GM10847 (cell line): ENCODE data around the gene SLC1A1.

Experiments used
- POLR2A ChIP-seq: IDR thresholded peaks from 2 replicates; pipeline ENCODE4 v1.6.1; 2011; ENCODE audit not compliant: insufficient read length; ENCODE audit errors: extremely low read depth

SLC1A1 gene

GRCh38 chr9:4617752-4618151 is 127.5 kb downstream of the SLC1A1 start:
- no peak for TF ChIP-seq POLR2A

- no peak for TF ChIP-seq POLR2A
Measured at GRCh38 chr9:4618700-4619099, 128.4 kb downstream of the SLC1A1 start.

- no peak for TF ChIP-seq POLR2A
Measured at GRCh38 chr9:4620057-4620765, 129.9 kb downstream of the SLC1A1 start.

DNA sequence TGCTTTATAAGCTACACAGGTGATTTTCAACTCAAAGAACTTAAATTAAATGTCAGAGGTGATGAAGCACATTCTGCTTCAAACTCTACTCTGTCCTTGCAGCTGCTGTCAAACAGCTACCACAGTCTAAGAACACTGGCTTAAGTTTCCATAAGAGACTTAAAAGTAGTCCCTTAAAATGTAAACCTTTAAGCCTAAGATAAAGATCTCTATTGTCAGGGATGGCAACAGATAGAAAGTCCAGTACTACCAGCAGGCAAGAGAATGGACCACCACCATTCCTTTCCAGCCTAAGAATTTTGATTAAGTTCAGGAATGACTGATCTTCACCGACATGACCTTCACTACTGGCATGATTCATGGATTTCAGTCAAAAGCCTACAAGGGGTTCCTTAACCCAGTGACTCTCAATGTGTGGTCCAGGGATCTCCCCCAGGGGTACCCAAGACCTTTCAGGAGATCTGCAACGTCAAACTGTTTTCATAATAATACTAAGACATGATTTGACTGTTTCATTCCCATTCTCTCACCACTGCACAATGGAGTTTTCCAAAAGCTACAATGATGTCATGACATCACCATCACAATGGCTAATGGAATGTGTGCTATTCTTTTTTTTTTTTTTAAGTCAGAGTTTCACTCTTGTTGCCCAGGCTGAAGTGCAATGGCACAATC is 130.8 kb downstream of the SLC1A1 start:
- no peak for TF ChIP-seq POLR2A

DNA sequence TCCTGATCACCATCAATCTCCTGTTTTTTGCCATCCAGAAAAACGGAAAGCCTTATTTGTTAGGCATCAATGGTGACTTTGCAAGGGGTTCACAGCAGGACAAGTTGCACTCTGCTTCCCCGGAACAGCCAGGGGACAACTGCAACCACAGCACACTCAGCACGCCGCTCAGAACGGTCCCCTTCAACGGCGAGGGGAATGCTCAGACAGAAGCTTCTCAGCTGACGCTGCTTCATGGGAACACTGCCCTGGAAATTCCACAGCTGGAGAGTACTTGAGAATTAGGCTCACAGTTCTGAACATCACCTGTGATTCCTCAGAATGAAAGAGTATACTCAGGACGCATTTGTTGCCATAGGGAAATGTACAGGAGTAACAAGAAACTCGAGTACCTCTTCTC is 131.7 kb downstream of the SLC1A1 start:
- no peak for TF ChIP-seq POLR2A

DNA sequence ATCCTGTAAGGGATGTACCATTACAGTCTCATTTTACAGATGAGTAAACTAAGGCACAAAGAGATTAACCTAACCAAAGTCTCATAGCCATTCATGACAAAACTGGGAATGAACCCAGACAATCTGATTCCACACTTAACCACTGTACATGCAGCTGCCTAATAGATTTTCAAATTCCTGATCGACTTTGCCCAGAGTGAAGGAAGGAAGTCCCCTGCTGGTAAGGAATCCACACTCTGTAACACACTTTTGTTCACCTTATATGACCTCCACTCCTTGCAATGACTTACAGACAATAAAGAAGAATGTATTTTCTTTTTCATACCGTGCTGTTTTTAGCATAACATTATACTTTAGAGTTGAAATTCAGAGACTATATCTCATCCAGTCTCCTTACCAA is 140.6 kb downstream of the SLC1A1 start:
- TF ChIP-seq POLR2A, result no peak
